Stimulated activated CD4-positive, alpha-beta T cell treated with anti-CD3 and anti-CD28 coated beads, Interleukin-4, amount 100 ng/mL, for 24 hours (primary cell): Measurements from ENCODE around the gene CCL5.

Experiments used
- DNase-seq: peaks from one replicate; pipeline ENCODE4 v3.0.0-alpha.2; 2020

CCL5 gene

GRCh38 chr17:35867574-35867973 lies 12.6 kb downstream of the CCL5 start:
- no peak for DNase-seq

GRCh38 chr17:35866341-35866950 lies 13.7 kb downstream of the CCL5 start:
- DNase-seq, result no peak

- DNase-seq, result no peak
Measured at GRCh38 chr17:35865412-35866340, 14.5 kb downstream of the CCL5 start.

GRCh38 chr17:35864853-35865252 lies 15.3 kb downstream of the CCL5 start:
- no peak for DNase-seq

GRCh38 chr17:35856603-35857002 lies 23.6 kb downstream of the CCL5 start:
- no peak for DNase-seq

- DNase-seq, result no peak
Measured at GRCh38 chr17:35855965-35856364, 24.2 kb downstream of the CCL5 start.

- peak; percentile 63 for DNase-seq
Measured at GRCh38 chr17:35849469-35850348, 30.5 kb downstream of the CCL5 start.

GRCh38 chr17:35847633-35848373 lies 32.4 kb downstream of the CCL5 start:
- DNase-seq, result no peak

GRCh38 chr17:35847006-35847405 lies 33.2 kb downstream of the CCL5 start:
- no peak for DNase-seq

- DNase-seq, result no peak
Measured at GRCh38 chr17:35846055-35846809, 33.9 kb downstream of the CCL5 start.

- DNase-seq, result no peak
Measured at GRCh38 chr17:35844547-35844946, 35.6 kb downstream of the CCL5 start.

GRCh38 chr17:35843698-35844097 lies 36.5 kb downstream of the CCL5 start:
- DNase-seq, result no peak

GRCh38 chr17:35842239-35842638 lies 37.9 kb downstream of the CCL5 start:
- no peak for DNase-seq

GRCh38 chr17:35841505-35841904 lies 38.7 kb downstream of the CCL5 start:
- no peak for DNase-seq

GRCh38 chr17:35841101-35841500 lies 39.1 kb downstream of the CCL5 start:
- no peak for DNase-seq

GRCh38 chr17:35825206-35825605 lies 55.0 kb downstream of the CCL5 start:
- DNase-seq, result no peak
